ENCODE data around the gene VPS8. TPM values are rescaled to one million over a fixed set of nuclear protein-coding genes. Genes with fewer than 3 reads are reported as not detected.

Gene VPS8
- total and polyA plus RNA-seq, 2 of the 8 experiments (the other 6 are each of a cell fraction or from before 2014, with no cell fraction given) = 13.0 to 41.0 TPM

DNA sequence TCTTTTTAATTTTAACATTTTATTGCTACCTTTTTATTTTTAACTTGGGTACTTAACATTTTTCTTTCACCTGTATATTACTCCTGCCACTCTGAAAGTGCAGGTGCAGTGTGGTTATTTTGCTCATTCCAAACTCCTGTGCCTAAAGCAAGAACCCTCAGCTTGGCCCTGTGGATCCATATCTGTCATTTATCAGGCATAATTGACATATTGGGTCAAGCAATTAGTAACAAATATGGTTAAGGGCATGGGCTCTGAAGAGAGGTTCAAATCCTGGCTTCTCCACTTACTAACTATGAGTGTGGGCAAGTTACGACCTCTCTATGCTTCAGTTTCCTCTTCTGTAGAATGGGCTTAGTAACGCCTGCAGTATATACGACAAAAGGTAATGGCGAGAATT lies 9.8 kb upstream of the VPS8 start (continued):
- TF ChIP-seq POU5F1 (IDR thresholded peaks at IDR 0.05; ENCODE audit: low read depth, low read length) (no peak), TAF7 (optimal IDR thresholded peaks at IDR 0.05; ENCODE audit: borderline replicate concordance, low read depth, low read length) (no peak)
